H1 (cell line): ENCODE results near the gene DPP10. TPM values are rescaled to one million over a fixed set of nuclear protein-coding genes. Genes with fewer than 3 reads are reported as not detected.

Source experiments
- CBX8 ChIP-seq: fragments of 300-800, 300-1000 bp; sonication (generic); IDR thresholded peaks from 2 replicates; pipeline ENCODE4 v1.7.1; 2016; ENCODE audit warnings: low read depth, low read length, borderline replicate concordance
- NANOG ChIP-seq: IDR thresholded peaks from 2 replicates; pipeline ENCODE4 v1.6.1; 2011; ENCODE audit warnings: low read length, low read depth, mild to moderate bottlenecking, inconsistent platforms; ENCODE audit not compliant: insufficient read depth, poor library complexity, severe bottlenecking
- RAD21 ChIP-seq, 2 experiments: IDR thresholded peaks in 1 of 2; conservative IDR thresholded peaks in 1 of 2; 2 replicates each; pipeline ENCODE4 v1.6.1; 2011; ENCODE audit warnings: low read depth in 2 of 2, low read length in 2 of 2, improper control_type of control experiment in 1 of 2, inconsistent platforms in 1 of 2, mild to moderate bottlenecking in 1 of 2, moderate library complexity in 1 of 2
- SUZ12 ChIP-seq: fragments of 200-600 bp; sonication (generic); IDR thresholded peaks from 2 replicates; pipeline ENCODE4 v1.6.1; 2012; ENCODE audit warnings: mild to moderate bottlenecking, inconsistent platforms, low read length, moderate library complexity, mixed read lengths
- TBP ChIP-seq: IDR thresholded peaks from 2 replicates; pipeline ENCODE4 v1.6.1; 2011; ENCODE audit warnings: low read depth, low read length, improper control_type of control experiment
- ZNF274 ChIP-seq: IDR thresholded peaks from 2 replicates; pipeline ENCODE4 v1.7.0; 2012; ENCODE audit warnings: low read length, borderline replicate concordance; ENCODE audit errors: extremely low read depth
- polyA plus RNA-seq, 7 experiments: library from polyadenylated mRNA; depleted of rRNA in 3 of 7; stranded (reverse) in 5 of 7; unstranded in 2 of 7; fragments of >200 nt in 5 of 7; fragments of 200-250 nt in 2 of 7; gene quantifications; 1 replicate in 5 of 7; 2 replicates in 1 of 7; 4 replicates in 1 of 7; pipeline versions ENCODE4 v1.2.1 to v1.2.3, GENCODE V29; 2011 to 2013; ENCODE audit warnings: missing spikeins in 2 of 7, mixed read lengths in 2 of 7
- total RNA-seq: library from RNA; stranded (reverse); fragmentation: NEBNext Ultra II Directional; extraction: Animal tissue kit (Norgen Biotek cat#: 25700); gene quantifications from 2 replicates; pipeline ENCODE4 v1.2.1, GENCODE V29; 2021

DPP10 gene
- total and polyA plus RNA-seq, 2 of the 8 experiments (the other 6 are each of a cell fraction or from before 2014, with no cell fraction given) = 3.3 to 7.2 TPM

DNA sequence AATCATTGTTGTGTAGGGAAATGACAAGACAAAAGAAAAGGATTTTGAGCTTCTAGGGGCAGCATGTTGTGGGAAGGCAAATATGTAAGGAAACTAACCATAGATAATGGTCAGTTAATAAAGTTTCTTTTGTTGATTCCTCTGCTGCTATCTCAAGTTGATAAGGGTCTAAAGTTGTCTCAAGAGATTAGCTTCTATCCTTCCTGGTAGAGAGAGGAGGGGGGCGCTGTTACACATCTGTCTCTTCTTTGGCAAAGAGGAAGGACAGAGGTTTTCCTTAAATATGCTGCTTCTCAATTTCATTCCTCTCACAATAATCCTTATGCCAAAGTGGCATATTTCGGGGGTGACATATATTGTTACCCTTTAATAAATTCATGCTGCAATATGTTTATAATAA lies 944.0 kb downstream of the DPP10 start (continued):
- TF ChIP-seq CBX8 (no peak), TBP (no peak), RAD21 (IDR thresholded peaks at IDR 0.05 in 1 of 2, conservative IDR thresholded peaks at IDR 0.05 in 1 of 2; ENCODE audit: low read depth in 2 of 2, low read length in 2 of 2) (peak; percentile 45 to 52), ZNF274 (no peak), SUZ12 (no peak), NANOG (no peak)
